Cardiac fibroblast (primary cell): ENCODE data around the gene RETSAT.
A peak's percentile ranks its signal among the peaks of the same experiment; 100 is the strongest.
"Not testable (repeated sequence)": the region's sequence is repeated elsewhere in the genome, so short reads cannot be mapped to it uniquely, and the experiment has no call there.

Source experiments
- DNase-seq, 2 donors: peaks; one replicate each; pipeline versions ENCODE4 v3.0.0 to v3.0.0-alpha.2; 2010; ENCODE audit warnings: low read depth in 2 of 2
- H3K4me3 ChIP-seq, 2 donors: replicated peaks in 1 of 2; 1 replicate in 1 of 2; 2 replicates in 1 of 2; pipeline ENCODE4 v1.5.1; 2011; ENCODE audit warnings: low read depth in 2 of 2, low read length in 2 of 2, mild to moderate bottlenecking in 2 of 2, moderate library complexity in 1 of 2
- CTCF ChIP-seq: IDR thresholded peaks from one replicate; pipeline ENCODE4 v1.5.1; 2011; ENCODE audit warnings: low read depth, mild to moderate bottlenecking, low read length, inconsistent platforms

The RETSAT gene

GRCh38 chr2:85325466-85325811 is 28.9 kb downstream of the RETSAT start:
- no peak for TF ChIP-seq CTCF
- no peak for DNase-seq

GRCh38 chr2:85324639-85325465 is 29.5 kb downstream of the RETSAT start:
- peak overlapping the region; percentile 8 to 79 for H3K4me3 ChIP-seq
- no peak for TF ChIP-seq CTCF
- peak; percentile 50 to 58 for DNase-seq

More at GRCh38 chr2:85325466-85325811, 28.9 kb downstream of the RETSAT start:
- peak overlapping the region; percentile 79 to 85 for H3K4me3 ChIP-seq

- not testable (repeated sequence) for H3K4me3 ChIP-seq, DNase-seq
Observed at GRCh38 chr2:85323988-85324367, 30.4 kb downstream of the RETSAT start.

- no peak for TF ChIP-seq CTCF
- no peak overlapping the region for H3K4me3 ChIP-seq
- no peak for DNase-seq
Observed at GRCh38 chr2:85323351-85323987, 30.9 kb downstream of the RETSAT start.

GRCh38 chr2:85319796-85320195 is 34.5 kb downstream of the RETSAT start:
- DNase-seq = no peak
- no peak overlapping the region for H3K4me3 ChIP-seq
- TF ChIP-seq CTCF = no peak

- no peak overlapping the region for H3K4me3 ChIP-seq
- TF ChIP-seq CTCF = no peak
- peak; percentile 58 to 64 for DNase-seq
Observed at GRCh38 chr2:85318222-85319074, 35.9 kb downstream of the RETSAT start.

GRCh38 chr2:85315921-85316320 is 38.4 kb downstream of the RETSAT start:
- H3K4me3 ChIP-seq, DNase-seq: not testable (repeated sequence)
